GM12875 (cell line): ENCODE data around the gene LMO1.

Experiments
- H3K4me3 ChIP-seq: one replicate; pipeline ENCODE4 v1.5.1; 2011; ENCODE audit warnings: low read depth, low read length, control low read depth
- TF ChIP-seq, protein P1 (sequence below): IDR thresholded peaks from 2 replicates; pipeline ENCODE4 v1.5.1; 2011; ENCODE audit warnings: low read depth, mild to moderate bottlenecking, control low read depth, inconsistent platforms, low read length, moderate library complexity, borderline replicate concordance; ENCODE audit not compliant: insufficient read depth

Gene LMO1

DNA sequence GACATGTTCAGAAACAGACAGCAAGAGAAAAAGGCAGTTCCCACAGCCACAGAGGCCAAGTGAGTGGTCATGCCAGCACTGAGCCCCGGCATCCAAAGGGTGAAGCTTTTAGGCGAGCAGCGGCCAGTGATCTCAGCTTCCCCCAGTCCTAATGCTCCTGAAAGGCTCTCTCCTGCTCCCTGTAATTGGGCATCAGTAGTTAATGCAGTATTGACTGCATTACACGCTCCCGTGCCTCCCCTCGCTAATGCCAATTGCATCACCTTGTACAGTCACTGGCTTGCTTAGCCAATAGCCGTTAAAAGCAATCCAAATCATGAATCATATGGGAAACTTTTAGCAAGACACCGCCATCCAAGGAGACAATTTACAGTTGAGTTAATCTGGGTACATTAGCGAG is 4.9 kb downstream of the LMO1 start:
- H3K4me3 ChIP-seq: no peak overlapping the region
- TF ChIP-seq, protein P1, sequence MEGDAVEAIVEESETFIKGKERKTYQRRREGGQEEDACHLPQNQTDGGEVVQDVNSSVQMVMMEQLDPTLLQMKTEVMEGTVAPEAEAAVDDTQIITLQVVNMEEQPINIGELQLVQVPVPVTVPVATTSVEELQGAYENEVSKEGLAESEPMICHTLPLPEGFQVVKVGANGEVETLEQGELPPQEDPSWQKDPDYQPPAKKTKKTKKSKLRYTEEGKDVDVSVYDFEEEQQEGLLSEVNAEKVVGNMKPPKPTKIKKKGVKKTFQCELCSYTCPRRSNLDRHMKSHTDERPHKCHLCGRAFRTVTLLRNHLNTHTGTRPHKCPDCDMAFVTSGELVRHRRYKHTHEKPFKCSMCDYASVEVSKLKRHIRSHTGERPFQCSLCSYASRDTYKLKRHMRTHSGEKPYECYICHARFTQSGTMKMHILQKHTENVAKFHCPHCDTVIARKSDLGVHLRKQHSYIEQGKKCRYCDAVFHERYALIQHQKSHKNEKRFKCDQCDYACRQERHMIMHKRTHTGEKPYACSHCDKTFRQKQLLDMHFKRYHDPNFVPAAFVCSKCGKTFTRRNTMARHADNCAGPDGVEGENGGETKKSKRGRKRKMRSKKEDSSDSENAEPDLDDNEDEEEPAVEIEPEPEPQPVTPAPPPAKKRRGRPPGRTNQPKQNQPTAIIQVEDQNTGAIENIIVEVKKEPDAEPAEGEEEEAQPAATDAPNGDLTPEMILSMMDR: no peak

DNA sequence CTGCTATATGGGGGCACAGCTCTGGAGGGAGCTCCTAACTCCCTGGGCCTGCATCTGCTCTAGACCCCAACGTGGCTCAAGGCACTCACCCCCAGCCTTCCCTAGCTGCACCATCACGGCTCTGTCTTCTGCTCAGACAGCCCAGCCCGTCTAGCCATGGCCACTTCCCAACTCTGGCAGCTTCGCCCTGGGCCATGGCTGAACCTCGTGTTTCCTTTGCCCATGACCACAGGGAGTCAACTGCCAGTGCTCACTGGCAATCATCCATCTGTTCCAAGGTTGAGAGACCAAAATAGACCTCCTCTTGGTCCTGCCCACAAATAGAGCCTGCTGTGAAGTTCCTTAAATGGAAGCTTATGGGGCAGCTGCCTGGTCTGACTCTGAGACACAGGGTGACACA is 5.4 kb downstream of the LMO1 start:
- no peak overlapping the region for H3K4me3 ChIP-seq
- TF ChIP-seq, protein P1: no peak

DNA sequence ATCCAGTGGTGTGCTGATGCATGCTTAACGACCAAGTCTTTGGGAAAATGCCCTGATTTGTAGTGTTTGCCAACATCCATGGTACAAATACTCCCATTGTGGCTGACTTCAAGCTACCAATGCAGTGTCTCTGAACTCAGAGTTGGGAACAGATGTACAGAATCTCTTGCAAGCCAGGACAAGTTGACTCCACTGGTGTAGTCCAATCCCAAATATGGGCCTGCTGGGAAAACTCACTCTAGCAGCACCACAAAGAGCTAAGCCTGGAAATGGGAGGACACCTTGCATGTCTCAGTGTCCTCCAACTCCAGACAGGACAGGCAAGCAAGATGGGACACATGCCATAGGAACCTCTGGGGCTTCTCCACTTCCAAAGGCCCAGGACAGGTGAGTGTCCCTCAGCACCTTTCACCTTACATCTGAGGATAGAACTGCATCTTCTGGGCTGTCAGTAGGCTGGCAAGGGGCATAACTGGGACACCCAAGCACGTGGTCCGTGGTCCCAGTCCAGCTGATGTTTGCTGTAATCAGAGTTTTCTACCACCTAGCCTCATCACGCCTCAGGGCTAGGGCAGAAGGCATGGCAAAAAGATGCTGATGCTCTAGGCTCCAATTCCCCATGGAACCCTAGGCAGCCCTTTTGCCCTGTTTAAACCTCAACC is 6.5 kb downstream of the LMO1 start:
- TF ChIP-seq, protein P1: no peak
- no peak overlapping the region for H3K4me3 ChIP-seq

DNA sequence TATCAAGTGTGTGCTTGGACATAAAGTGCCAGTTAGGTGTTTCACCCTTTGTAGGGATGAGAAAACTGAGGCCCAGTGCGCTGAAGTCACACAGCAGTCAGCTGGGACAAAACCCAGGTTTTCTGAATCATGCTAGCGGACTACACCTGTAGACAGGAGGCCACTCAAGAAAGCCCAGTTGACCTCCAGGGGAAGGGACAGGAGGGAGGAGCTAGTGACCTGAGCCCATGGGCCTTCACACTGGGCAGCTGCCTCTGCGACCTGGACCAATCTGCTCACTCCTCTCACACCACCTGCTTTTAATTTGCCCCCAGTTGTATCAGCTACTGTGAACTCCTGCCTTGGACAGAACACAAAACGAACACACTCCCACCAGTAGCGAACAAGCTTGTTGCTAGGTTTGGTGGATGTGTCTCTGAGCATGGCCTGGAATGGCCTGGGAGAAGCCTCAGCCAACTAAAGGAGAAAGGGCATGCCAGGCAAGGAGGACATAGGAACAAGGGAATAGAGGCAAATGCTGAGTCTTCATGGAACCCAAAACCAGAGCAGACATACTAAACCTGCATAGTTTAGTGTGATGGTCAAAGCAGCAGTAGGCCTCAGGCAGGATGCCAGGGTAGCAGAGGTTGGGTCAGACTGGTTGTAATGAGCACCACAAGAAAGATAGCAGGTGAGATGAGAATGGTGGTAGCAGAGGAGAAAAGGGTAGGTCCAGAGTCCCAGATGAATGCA is 7.2 kb downstream of the LMO1 start:
- H3K4me3 ChIP-seq: no peak overlapping the region
- TF ChIP-seq, protein P1: no peak

DNA sequence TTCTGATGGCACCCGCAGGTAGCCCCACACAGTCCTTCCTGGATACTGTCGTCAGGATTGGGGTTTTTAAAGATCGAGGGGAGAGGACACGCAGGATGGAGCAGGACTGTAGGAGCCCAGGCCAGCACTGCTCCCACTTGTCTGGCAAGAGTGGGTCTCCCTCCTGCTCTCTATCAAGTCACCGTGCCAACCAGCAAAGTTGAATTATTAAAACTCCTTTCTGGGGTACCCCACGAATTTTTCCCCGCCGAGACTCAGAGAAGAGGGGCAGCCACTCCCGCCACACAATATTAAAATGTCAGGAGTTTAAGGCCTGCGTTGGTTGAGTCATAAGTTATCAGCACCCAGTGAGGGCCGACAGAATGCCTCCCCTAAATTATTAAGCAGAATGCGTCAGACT is 10.1 kb downstream of the LMO1 start:
- TF ChIP-seq, protein P1: no peak
- H3K4me3 ChIP-seq: no peak overlapping the region

DNA sequence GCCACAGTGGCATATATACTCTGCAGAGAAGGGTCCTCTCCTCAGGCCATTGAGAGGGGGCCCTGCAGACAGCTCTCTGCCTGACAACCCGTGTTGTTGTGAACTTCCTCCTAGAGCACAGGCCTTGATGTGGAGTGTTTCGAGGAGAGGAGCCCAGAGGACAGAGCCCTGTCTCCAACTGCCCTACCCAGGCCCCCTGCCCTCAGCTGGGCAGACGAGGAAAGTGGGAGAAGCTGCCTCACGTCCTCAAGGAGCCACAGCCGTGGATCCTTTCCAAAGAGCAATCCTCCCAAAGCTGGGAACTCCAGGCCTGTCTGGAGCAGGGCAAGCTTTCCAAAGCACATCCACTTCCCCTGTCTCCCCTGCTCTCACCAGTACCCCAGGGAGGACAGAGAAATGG is 10.7 kb downstream of the LMO1 start:
- TF ChIP-seq, protein P1: no peak
- no peak overlapping the region for H3K4me3 ChIP-seq

GRCh38 chr11:8252388-8252787 is 11.3 kb downstream of the LMO1 start:
- no peak overlapping the region for H3K4me3 ChIP-seq
- TF ChIP-seq, protein P1: no peak
